NCI-H2196 treated with DMSO at 0.1 percent for 48 hours (cell line): Measurements from ENCODE around the gene IQSEC1.

Experiments
- DNase-seq: peaks from one replicate; lab custom pipeline; 2025; ENCODE audit not compliant: unreplicated experiment; lab: John Stamatoyannopoulos, UW

Gene IQSEC1

DNA sequence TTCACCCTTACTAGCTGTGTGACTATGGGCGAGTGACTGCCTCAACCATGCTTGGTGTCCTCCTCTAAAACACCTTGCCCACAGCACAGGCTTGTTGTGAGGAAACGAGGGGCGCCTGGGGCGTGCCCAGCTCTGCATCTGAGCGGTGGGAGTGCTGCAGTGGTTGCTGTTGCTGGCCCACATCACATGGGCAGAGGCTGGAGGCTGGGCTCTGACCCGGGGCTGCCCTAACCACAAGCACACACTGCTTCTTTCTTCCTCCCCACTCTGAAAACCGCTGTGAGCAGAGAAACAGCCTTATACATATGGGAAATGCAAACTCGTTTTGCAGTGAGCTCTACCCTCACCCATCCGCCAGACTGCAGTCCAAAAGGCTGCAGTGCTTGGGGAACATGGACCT lies 157.1 kb downstream of the IQSEC1 start:
- DNase-seq: no peak

DNA sequence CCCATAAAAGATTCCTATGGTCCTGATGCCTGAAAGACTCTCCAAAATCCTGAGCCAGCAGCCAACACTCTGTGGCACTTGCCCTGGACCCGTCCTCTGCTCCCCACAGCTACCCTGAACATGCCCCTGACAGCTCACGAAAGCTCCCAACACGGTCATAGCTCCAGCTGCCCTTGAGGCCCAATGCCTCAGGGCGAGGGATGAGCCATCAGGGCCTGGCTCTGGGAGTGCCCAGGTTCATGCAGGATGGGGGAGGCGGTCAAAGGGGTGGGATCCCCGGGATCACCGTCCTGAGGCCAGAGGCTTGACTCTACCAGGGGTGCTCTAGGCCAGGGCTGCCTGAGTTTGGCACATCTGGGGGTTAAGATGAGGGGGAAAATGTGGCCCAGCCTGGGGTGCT lies 159.1 kb downstream of the IQSEC1 start:
- DNase-seq: no peak

DNA sequence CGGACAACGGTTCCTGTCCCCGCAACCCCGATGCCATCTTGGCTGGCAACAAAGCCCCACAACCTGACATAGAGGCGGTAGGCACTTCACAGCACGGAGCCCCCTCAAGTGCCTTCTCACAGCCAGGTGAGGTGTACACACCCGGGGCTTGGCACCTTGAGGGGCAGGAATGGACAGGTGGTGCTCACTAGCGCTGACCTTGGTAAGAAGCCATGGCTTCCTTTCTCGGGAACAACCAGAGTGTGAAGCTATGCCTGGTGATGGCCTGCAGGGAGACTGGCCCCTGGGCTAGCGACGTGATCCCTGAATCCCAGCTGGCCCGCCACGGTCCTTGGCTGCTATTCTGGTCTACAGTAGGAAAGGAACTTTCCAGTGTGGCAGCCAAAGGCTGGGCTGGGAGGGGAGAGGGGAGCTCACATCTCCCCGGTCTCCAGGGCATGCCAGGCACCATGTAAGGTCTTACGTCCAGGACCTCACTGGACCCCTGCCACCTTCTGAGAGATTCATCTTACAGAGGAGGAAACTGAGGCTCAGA lies 161.3 kb downstream of the IQSEC1 start:
- no peak for DNase-seq

DNA sequence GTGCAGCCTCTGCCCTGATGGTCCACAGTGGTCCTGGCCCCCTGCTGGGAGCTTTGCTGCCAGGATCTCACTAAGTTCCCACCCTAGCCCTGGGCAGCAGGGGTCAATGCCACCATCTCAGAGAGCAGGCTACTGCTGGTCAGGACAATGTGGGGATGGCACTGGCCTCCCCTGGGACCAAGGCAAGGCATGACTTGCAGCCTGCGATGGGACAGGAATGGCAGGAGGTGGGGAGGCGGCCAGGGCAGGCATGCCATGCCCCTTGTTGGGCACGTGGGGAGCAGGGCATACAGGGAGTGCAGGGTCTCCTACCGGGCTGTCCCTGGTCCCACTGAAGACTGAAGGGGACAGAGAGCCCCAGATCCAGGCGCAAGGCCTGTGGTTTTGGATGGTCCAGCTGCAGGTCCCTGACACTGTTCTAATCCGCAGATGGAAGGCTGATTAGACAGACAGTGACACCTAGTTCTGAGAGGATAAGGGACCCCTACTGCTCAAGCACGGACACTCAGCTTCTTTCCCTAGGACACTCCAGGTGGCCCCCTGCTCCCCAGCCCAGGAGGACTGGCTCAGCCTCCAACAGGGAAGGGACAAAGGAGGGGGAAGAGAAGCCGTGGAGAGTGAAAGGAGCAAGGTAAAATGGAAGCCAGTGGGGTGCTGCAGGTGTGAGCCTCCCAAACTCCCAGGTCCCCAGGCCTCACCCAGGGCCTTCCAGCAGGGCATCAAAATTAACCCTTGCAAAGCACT lies 162.7 kb downstream of the IQSEC1 start:
- DNase-seq: no peak

DNA sequence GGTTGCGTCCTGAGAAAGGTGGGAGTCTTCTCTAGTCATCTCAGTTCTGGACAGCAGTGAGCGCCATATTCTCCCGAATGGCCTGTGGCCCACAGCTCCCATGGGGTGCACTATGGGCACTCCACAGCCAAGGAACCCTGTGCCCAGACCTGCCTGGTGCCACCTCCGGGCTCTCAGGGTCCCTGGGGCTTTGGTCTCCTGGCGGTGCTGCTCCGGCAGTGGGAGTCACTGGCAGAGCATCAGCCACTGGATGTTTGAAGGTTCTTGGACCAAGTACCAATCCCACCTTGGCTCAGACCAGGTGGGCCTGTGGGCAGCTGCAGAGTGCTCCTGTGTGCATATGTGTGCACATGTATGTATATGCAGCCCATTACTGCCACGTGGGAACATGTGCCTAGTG lies 163.5 kb downstream of the IQSEC1 start:
- no peak for DNase-seq

DNA sequence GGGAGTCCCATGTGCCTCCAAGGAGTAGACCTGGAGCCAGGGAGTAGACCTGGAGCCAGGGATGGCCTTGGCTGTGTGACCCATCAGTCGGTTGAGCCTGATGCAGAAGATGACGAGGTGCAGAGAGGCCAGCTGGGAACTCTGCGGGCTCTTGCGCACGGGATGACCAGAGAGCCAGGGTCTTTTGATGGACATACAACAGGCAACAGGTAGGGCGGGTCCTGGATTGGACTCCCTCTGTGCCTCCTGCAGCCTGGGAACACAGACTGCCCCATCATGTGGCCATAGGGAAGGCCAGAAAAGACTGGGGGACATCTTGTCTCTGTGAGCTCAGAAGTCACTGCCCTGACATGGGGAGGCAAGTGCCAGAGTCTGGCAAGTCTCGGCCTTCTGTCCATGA lies 164.4 kb downstream of the IQSEC1 start:
- no peak for DNase-seq

DNA sequence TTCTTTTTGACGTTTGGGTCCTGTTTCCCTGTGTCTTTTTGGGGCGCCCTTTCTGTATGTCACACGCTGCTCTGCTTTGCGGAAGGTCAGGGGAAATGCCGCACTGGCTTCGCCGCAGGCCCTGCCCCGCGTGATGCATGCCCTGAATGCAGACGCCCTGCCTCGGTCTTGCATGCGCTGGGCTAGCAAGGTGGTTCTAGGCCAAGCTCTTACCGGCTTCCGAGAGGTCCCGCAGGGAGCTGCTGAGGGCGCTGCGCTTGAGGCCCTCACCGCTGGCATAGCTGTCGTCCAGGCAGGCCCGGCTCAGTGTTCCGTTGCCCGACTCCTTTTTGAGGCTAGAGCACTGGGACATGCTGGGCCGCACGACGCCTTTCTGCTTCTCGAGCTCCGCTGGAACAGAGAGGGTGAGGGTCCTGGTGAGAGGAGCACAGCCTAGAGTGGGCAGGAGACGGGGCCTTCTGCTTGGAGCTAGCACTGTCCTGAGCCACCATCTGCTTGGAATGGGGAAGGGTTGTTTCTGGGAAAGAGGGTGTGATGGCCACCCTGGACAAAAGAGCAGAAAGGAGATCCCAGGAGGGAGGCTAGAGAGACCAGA lies 165.0 kb downstream of the IQSEC1 start:
- DNase-seq: no peak

DNA sequence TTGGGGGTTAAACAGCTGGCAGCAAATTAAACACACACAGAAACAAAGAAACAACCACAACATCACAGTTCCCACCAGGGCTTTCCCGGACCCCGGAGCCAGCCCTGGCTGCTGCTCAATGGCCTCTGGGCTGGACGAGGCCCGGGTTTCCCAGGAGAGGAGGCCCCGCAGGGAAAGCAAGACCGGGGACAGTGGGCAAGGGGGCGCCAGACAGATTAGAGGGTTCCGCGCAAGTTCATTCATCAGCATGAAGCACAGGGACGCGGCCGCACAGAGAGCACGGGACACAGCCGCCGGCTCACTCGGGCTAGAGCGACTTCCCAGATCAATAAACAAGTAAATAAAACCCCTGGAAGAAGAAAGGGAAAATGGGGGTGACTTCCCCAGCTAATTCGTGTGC lies 165.5 kb downstream of the IQSEC1 start:
- no peak for DNase-seq

DNA sequence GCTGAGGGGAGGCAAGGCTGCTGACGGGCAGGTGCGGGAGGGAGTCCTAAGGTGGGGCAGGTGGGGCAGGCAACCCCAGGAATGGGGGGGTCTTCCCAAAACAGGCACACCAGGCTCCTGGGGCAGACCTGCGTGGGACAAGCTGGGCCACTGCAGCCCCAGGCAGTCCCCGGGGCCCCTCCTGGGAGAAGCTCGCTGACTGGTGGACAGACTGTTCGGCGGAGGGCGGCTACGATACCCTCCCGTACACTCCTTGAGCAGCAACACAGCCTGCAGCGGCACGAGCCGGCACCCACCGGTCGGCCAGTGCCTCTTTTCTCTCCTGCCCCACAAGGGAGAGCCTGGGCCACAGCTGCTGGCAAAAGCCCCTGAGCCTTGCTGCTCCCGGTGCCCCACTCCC lies 165.9 kb downstream of the IQSEC1 start:
- no peak for DNase-seq

DNA sequence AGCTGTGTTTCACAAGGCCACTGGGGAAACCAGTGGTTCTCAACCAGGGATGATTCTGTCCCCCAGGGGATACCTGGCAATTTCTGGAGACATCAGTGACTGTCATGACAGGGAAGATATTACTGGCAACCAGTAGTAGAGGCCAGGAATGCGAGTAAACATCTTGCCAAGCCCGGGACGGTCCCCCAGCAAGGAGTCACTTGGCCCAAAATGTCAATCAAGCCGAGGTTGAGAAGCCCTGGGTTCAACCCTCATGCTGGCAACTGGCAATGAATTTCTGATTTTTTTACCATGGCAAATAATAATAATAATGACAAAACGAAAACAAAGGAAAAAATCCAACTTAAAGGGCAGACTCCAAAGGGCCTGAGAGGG lies 166.3 kb downstream of the IQSEC1 start:
- no peak for DNase-seq

DNA sequence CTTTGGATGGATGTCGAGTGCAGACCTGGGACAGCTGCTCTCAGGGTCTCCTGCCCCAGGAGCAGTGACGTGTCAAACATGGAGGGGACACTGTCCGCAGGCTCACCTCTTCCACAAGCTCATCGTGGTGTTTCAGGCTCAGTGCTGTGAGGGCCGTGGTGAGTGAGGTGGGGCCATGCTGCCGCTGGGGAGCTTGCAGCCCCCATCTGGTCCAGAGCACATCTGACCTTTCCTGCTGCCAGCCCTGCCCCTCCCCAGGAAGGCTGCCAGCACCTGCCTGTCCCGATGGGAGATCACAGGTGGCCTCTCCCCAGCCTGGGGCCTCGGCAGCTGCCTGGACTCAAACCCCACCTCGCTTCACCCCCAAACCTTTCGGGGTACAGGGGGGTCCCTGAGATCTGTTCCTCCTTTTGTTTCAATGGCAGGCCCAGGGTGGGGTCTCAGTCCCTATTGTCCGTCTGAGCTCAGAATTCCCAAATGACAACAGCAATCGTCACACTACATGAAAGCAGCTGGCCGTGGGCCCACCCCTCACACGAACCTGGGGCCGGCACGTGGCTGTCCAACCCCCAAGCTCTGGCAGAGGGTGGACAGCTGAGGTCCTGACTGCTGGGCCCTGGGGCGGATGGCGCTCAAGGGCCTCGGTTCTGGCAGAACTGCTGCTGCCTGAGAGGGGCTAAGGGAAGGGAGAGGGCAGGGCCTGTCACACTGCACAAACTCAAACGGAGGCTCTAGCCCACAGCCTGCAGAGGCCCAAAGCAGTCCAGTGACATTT lies 166.9 kb downstream of the IQSEC1 start:
- no peak for DNase-seq

DNA sequence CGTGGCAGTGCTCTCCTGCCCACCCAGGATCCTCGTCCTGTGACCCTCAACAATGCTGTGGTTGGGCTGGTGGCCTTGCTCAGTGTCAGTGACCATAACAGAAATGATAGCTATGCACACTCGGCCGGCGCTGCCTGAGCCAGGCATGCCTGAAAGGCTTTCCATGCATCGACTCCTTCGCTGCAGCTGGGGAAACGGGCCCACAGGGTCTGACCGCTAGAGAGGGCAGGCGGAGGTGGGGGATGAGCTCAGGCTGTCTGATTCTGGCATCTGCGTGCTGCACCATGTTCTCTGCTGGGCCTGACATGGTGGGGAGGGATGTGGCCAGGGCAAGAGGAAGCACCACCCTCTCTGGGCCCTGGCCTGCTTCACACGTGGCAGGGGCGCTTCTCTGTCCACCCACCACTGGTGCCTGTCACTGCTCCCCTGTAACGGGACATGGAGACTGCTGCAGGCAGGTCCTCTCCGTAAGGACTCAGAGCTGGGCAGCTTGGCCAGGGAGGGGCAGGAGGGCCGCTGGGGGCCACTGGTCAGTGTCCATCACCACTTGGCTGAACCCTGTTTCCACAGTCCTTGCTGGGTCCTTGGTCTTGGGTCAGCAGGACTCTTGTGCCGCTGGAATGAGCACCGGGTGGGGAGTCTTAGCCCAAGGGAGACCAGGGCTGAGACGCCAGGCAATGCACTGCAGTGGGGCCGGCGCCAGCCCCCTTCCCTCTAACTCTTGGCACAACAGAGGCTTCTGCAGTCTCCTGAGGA lies 167.7 kb downstream of the IQSEC1 start:
- DNase-seq: no peak

DNA sequence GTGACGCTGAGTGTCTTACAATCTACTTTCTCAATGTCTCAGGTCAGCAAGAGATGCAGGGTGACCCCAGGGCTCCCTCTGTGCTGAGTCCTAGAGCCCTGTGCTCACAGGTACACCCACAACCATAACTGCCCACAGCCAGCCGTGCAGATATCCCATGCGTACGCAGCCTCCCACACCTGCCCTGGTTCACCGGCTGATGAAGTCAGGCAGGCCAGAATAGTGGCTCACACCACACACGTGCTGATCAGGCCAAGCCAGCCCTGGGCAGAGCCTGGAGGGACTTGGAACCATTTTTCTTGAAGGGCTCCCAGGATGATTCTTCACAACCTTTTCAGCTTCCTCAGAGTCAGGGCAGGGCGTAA lies 168.3 kb downstream of the IQSEC1 start:
- no peak for DNase-seq

DNA sequence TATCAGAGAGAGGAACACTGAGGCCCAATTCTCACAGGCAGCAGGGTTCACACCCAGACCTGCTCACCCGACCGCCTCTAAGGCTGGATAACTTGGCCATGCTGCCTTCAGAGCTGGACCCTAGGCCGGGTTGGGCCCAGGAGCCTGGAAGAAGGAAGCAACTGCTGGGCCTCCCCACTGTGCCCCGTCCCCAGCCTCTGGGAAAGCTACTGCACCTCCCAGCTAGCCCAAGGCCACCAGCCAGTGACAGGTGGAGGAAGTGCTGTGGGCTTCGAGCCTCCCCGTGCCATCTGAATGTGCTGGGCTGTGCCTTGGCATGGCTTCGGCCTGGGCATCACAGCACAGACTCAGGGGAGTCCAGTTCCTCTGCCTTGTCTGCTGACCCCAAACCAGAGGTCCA lies 169.3 kb downstream of the IQSEC1 start:
- DNase-seq: no peak

DNA sequence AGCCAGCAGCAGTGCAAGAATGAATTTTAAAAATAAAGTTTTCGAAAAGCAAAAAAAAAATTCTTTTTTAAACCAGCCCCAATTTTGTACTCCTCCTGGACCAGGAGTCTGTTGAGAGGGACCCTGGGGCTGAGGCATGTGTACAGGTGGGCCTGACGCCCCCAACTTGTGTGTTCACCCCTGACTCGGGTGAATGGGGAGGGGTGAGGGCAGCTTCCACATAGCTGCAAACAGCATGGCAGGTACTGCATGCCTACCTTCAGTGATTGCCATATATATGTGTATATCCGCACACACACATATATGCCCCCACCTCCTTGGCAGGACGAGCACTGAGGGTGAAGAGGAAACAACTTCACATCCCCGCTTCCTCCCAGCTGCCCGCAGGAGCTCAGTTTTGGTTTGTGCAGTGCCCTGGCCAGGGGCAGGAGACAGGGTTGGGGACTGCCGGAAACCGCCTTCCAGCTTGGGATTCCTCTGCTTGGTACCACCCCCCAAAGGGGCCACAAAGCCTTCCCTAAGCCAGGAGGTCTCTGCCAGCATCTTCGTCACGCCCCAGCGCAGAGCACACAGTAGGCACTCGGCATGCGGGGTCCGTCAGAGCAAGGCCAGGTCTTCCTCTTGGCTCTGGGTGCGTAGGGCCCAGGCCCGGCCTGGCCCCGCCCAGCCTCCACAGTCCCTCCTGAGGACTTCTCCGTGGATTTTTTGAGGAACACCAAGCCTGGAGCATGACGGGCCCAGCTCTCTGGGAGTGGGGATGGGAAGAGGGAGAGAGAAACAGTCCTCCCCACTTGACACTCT lies 170.0 kb downstream of the IQSEC1 start:
- DNase-seq: no peak

DNA sequence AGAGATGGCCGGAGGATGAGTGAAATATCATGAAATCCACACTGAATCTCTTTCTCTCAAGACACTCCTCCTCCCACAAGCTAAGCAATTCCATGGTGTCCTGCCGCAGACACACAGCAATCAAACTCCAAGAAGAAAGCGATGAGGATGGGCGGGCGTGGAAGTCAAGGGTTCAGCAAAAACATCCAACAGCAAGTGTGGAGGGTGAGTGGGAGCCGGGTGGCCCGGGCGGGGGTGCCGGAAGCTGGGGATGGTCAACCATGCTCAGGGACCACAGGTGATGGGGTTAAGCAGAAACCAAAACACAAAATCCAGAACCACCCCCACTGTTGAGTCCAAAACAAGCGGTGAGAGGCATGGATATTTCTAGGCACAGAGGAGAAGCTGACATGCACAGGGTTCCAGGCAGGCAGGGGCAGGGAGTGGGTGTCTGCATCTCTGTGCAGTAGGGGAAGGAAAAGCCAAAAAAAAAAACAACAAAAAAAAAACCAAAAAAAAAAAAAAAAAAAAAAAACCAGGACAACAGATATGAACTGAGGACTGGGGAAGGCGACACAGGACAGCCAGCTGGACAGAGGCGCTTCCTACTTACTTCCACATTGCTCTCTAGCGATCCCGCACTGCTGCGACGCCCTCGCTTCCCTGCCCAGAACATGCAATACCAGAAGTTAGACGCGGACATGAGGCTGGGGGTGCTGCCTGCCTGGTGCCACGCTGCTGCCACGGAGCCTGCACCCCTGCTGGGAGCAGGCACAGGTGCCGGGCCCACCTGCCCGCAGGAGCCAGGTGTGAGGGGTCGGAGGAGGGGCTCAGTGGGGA lies 170.8 kb downstream of the IQSEC1 start:
- DNase-seq: no peak

DNA sequence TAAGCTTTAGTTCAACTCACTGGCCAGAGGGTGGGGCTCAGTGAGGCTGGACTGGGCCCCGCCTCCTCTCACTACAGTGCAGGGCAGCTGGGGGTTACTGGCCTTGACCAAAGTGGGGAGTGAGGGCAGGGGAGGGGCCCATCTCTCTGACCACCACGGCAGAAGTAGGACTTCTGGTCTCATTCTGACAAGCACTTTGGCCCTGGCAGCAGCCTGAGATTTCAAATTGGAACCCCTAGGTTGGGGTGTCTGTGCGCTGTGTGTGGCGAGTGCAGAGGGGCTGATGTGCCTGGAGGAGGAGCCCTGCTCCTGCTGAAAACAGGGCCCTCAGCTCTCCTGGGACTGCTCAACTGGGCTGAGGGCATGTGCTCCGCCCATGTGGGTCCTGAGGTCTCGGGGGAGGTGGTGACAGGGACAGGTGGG lies 171.6 kb downstream of the IQSEC1 start:
- no peak for DNase-seq

DNA sequence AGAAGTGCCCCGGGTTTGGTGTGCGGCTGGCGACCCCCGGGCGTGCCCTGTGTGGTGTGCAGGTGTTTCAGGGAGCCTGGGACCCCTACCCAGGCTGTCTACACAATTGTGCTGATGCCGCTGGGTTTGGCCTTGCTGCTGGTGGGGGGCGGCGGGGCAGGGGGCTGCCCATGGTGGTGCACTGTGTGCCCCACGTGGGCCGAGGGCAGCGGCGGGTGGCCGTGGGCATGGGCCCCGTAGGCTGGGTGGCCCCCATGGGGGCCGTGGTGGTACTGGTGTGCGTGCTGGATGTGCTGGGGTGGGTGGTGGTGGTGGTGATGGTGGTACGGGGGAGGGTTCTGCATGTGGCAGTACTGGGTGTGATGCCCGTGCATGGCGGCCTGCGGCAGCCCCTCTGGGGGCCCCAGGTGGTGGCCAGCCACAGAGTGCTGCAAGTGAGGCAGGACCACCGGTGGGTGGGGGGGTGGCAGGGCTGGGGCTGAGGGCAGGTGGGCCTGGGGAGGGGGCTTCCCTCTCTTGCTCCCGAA lies 172.3 kb downstream of the IQSEC1 start:
- no peak for DNase-seq

DNA sequence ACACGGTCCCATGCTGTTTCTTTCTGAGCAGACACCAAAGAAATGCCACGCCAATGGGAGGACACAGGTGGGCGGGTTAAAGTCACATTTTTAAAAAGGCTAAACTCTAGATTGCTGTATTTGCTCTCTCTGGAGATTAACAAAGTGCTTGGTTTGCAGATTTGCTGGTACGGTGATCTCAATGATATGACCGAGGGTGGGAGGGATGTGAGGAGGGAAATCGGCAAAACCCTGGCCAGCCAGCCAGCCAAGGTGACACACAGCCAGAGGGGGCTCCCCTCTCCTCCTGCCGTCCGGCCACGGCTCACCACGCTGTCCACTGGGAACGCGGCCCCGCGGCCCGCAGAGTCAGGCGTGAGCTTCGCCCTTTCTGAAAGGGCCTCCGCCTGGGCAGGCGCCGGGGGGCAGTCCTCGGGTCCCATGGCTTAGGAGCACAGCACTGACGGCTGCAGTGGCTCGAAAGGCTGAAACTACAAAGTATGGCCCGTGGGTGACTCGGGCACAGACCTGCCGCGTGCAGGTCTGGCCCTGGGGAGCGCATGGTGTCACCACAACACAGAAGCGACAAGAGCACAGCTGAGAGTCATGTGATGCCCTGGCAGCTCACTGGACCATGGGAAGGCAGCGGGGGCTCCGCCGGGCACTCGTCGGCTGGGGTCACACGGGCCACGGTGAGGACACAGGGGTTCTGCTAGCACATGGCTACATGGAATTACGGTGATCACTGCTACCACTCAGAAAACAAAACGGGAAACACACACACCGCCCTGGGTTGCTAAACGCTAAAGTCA lies 174.1 kb downstream of the IQSEC1 start:
- no peak for DNase-seq
